Measurements from ENCODE around the gene PSMD6. TPM values are rescaled to one million over a fixed set of nuclear protein-coding genes. Genes with fewer than 3 reads are reported as not detected.

The PSMD6 gene
- polyA plus RNA-seq, 4 donors = 79.6 to 127 (median 120) TPM

GRCh38 chr3:64011685-64012084 lies 11.6 kb downstream of the PSMD6 start:
- no peak for DNase-seq (ENCODE audit: low read depth in 4 of 4, low spot score in 3 of 4)

GRCh38 chr3:64010199-64010598 lies 13.1 kb downstream of the PSMD6 start:
- DNase-seq (ENCODE audit: low read depth in 4 of 4, low spot score in 3 of 4) = no peak

GRCh38 chr3:64009528-64009927 lies 13.8 kb downstream of the PSMD6 start:
- no peak for DNase-seq (ENCODE audit: low read depth in 4 of 4, low spot score in 3 of 4)

GRCh38 chr3:64008487-64009351 lies 14.6 kb downstream of the PSMD6 start:
- DNase-seq (ENCODE audit: low read depth in 4 of 4, low spot score in 3 of 4) = no peak

- no peak for DNase-seq (ENCODE audit: low read depth in 4 of 4, low spot score in 3 of 4)
Observed at GRCh38 chr3:64008017-64008416, 15.3 kb downstream of the PSMD6 start.

- no peak for DNase-seq (ENCODE audit: low read depth in 4 of 4, low spot score in 3 of 4)
Observed at GRCh38 chr3:64003589-64003988, 19.7 kb downstream of the PSMD6 start.

- no peak for DNase-seq (ENCODE audit: low read depth in 4 of 4, low spot score in 3 of 4)
Observed at GRCh38 chr3:64002233-64002632, 21.1 kb downstream of the PSMD6 start.

GRCh38 chr3:64000453-64001055 lies 22.7 kb downstream of the PSMD6 start:
- no peak for DNase-seq (ENCODE audit: low read depth in 4 of 4, low spot score in 3 of 4)

GRCh38 chr3:63998852-63999754 lies 24.2 kb downstream of the PSMD6 start:
- no peak for DNase-seq (ENCODE audit: low read depth in 4 of 4, low spot score in 3 of 4)

- DNase-seq (ENCODE audit: low read depth in 4 of 4, low spot score in 3 of 4) = no peak
Observed at GRCh38 chr3:63995086-63995485, 28.2 kb downstream of the PSMD6 start.

- DNase-seq (ENCODE audit: low read depth in 4 of 4, low spot score in 3 of 4) = peak; percentile 39 to 61 (median 48)
Observed at GRCh38 chr3:63993653-63994079, 29.6 kb downstream of the PSMD6 start.

GRCh38 chr3:63992516-63993209 lies 30.6 kb downstream of the PSMD6 start:
- no peak for DNase-seq (ENCODE audit: low read depth in 4 of 4, low spot score in 3 of 4)

GRCh38 chr3:63991666-63992065 lies 31.6 kb downstream of the PSMD6 start:
- DNase-seq (ENCODE audit: low read depth in 4 of 4, low spot score in 3 of 4) = no peak

GRCh38 chr3:63990733-63991132 lies 32.6 kb downstream of the PSMD6 start:
- no peak for DNase-seq (ENCODE audit: low read depth in 4 of 4, low spot score in 3 of 4)

- no peak for DNase-seq (ENCODE audit: low read depth in 4 of 4, low spot score in 3 of 4)
Observed at GRCh38 chr3:63990204-63990603, 33.1 kb downstream of the PSMD6 start.

- no peak for DNase-seq (ENCODE audit: low read depth in 4 of 4, low spot score in 3 of 4)
Observed at GRCh38 chr3:63988943-63989342, 34.4 kb downstream of the PSMD6 start.

GRCh38 chr3:63986831-63987230 lies 36.5 kb downstream of the PSMD6 start:
- DNase-seq (ENCODE audit: low read depth in 4 of 4, low spot score in 3 of 4) = no peak

- no peak for DNase-seq (ENCODE audit: low read depth in 4 of 4, low spot score in 3 of 4)
Observed at GRCh38 chr3:63986146-63986545, 37.1 kb downstream of the PSMD6 start.

- DNase-seq (ENCODE audit: low read depth in 4 of 4, low spot score in 3 of 4) = no peak
Observed at GRCh38 chr3:63984391-63984790, 38.9 kb downstream of the PSMD6 start.

GRCh38 chr3:63981980-63982379 lies 41.3 kb downstream of the PSMD6 start:
- DNase-seq (ENCODE audit: low read depth in 4 of 4, low spot score in 3 of 4) = no peak

Data from left renal pelvis (tissue), 4 donors.